Adipose tissue (tissue), 3 donors: Measurements from ENCODE around the gene NPHP4. TPM values are rescaled to one million over a fixed set of nuclear protein-coding genes. Genes with fewer than 3 reads are reported as not detected.

ENCODE experiments used
- H3K27ac ChIP-seq: one replicate; pipeline ENCODE4 v1.5.1; 2013; ENCODE audit warnings: low read depth, low read length
- WGBS, 3 donors: extraction: QIAGEN DNeasy Blood & Tissue Kit; methylation state at CpG; one replicate each; pipeline ENCODE4 v1.1.7; 2013; 5-methylcytosine and 5-hydroxymethylcytosine counted together
- polyA plus RNA-seq, 3 donors: library from polyadenylated mRNA; stranded (reverse); fragments of 200-250 nt; gene quantifications; one replicate each; pipeline ENCODE4 v1.2.3, GENCODE V29; 2013
- donor health status: healthy with polysubstance abuse.
- donor health status: Bipolar disorder and iron deficiency.
- donor health status: healthy.

The NPHP4 gene
- polyA plus RNA-seq, 3 donors = 5.0 to 14.3 (median 6.4) TPM

DNA sequence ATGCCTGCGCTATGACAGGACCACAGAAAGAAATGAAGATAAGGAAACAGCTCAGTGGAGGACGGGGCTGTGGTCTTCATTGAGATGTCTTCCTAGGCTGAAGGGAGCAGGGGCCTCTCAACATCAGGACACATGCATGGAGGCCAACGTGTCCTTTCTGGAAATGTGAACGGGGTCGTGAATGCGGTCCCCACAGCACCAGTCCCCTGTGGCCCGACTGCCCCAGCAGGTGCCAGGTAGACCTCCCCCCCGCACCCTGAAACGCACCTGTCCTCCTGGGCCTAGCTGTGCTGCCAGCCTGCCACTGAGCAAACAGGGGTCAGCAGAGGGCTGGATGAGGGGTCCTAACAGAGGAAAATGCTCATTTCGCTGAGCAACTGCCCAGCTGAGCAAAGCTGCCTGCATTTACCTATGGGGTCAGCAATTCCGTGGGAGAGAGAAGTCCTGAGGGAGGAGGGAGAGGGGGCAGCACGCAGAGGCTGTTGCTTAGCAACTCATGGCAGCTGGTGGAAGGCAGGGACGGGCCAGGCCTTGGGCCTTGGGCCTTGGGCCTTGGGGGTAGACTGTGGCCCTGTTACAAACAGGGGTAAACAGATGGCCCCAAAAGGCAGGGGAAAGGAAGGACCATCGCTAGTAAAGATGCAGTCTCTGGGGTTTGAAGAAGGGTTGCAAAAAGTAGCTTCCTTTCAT is 77.4 kb downstream of the NPHP4 start:
- WGBS, 3 donors = 85 to 90% (median 89%) methylated on average over 14 of the region's 14 CpGs
- H3K27ac ChIP-seq = no peak overlapping the region

GRCh38 chr1:5913876-5914275 is 78.3 kb downstream of the NPHP4 start:
- no peak overlapping the region for H3K27ac ChIP-seq
- WGBS, 3 donors = 96 to 97% (median 96%) methylated on average over 10 of the region's 10 CpGs

DNA sequence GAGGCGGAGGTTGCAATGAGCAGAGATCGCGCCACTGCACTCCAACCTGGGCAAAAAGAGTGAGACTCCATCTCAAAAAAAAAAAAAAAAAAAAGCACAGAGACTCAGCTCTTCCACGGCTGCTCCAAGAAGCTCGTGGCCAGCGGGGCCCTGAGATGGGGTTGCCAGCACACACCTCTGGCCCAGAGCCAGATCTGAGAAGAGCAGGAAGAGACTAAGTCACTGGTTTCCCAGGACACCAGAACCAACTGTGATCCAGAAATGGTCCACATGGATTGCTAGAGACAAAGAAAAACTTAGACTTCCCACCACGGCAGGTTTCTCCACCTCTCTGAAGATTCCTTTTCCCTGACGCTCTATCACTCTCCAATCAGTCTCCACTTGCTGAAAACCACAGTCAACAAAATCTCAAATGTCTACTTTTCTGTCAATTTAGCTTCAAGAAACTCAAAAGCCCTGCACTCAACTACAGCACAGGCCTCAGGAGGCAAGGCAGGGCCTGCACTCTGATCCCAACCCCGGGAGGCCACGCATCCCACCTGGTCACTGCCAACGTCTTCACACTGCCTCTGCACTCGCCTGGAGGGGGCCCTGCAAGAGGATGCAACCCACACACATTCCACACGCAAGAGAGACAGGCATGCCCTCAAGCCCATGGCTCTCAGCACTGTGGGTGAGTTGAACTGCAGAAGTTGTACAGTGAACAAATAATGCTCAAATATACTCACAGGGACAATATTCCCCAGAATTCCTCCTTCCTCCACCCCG is 79.0 kb downstream of the NPHP4 start:
- H3K27ac ChIP-seq = no peak overlapping the region
- WGBS, 3 donors = 88 to 92% (median 90%) methylated on average over 14 of the region's 14 CpGs

- no peak overlapping the region for H3K27ac ChIP-seq
- 93 to 96% (median 95%) methylated on average over 19 of the region's 19 CpGs for WGBS, 3 donors
Measured at GRCh38 chr1:5911871-5912271, 80.4 kb downstream of the NPHP4 start.

- 91 to 93% (median 92%) methylated on average over 14 of the region's 14 CpGs for WGBS, 3 donors
- no peak overlapping the region for H3K27ac ChIP-seq
Measured at GRCh38 chr1:5911157-5911556, 81.1 kb downstream of the NPHP4 start.

GRCh38 chr1:5910666-5911065 is 81.6 kb downstream of the NPHP4 start:
- H3K27ac ChIP-seq = no peak overlapping the region
- 92 to 96% (median 94%) methylated on average over 11 of the region's 11 CpGs for WGBS, 3 donors

DNA sequence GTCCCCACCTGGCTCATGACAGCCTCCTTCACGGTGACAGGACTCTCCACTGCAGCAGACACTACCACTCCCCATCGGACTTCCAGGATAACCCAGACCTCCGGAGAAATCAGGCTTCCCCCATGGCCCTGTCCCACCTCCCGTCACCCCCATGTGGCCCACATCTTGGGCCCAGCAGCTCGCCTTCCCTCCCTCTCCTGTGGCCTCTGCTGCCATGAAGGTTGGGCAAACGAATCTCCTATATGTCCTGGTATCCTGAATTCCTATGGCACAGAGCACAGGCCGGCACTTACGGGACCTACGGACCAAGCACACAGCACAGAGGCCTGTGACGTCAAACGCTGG is 82.0 kb downstream of the NPHP4 start:
- H3K27ac ChIP-seq = no peak overlapping the region
- WGBS, 3 donors = 93 to 95% (median 94%) methylated on average over 11 of the region's 11 CpGs

GRCh38 chr1:5909576-5910275 is 82.5 kb downstream of the NPHP4 start:
- no peak overlapping the region for H3K27ac ChIP-seq
- WGBS, 3 donors = 95 to 98% (median 97%) methylated on average over 14 of the region's 14 CpGs

DNA sequence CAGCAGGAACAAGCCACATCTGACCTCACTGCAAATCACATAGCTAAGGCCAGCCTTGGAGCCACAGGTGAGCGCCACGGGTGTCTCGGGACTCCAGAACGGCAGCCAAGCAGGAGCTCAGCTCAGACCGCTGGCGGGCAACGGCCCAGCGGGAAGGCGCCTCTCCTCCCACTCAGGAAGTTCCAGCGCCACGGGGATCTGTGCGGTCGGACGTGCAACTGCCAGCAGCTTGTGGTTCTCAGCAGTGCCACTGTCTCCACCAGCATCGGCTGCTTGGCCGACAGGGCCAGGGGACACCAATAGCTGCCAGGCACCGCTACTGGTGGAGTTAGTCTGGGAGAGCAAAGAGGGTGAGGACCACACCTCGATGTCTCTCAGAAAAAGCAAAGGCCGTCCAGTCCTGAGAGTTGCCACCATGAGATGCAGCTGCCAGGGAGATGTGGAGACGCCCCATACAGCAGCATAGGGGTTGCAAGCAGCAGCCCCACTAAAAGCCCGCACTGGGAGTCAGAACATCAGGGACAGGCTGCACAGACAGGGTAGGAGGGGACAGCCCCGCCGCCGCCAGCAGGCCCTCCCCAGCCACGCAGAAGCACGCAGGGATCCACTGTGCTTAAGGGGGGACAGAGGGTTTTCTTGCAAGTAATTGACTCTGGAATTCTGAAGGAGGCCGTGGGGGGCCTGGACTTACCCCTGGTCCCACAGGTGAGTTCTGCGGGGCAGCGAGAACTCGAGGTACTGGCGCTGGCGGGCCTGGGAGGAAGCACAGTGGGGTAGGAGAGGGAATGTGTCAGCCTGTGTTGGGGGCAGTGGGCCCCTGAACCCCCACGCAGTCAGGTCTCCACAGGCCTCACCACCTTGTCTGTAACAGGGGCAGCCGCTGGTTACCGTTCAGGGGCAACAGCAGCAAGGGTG is 83.5 kb downstream of the NPHP4 start:
- no peak overlapping the region for H3K27ac ChIP-seq
- 95% methylated on average over 35 of the region's 35 CpGs for WGBS, 3 donors

- WGBS, 3 donors = 95 to 97% (median 96%) methylated on average over 8 of the region's 8 CpGs
- H3K27ac ChIP-seq = no peak overlapping the region
Measured at GRCh38 chr1:5907966-5908365, 84.3 kb downstream of the NPHP4 start.

- H3K27ac ChIP-seq = no peak overlapping the region
- WGBS, 3 donors = 89 to 95% (median 94%) methylated on average over 11 of the region's 11 CpGs
Measured at GRCh38 chr1:5907386-5907785, 84.8 kb downstream of the NPHP4 start.

DNA sequence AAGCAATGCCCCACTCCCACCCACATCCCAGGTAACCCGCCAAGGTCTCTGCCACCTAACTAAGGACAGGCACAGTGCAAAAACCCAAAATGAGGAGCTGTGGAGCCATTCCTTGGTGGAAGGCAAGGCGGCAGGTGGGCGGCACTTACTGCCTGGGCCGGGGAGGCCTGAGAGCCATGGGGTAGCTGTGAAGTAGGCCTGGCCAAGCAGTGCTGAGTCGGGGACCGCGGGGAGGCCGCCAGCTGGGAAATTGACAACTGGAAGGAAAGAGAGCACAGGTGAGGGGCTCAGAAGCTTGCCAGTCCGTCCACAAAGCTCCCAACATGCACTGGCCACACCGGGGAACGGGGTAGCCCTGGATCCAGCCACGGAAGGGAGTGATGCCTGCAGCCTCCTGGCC is 85.3 kb downstream of the NPHP4 start:
- 93 to 97% (median 96%) methylated on average over 12 of the region's 12 CpGs for WGBS, 3 donors
- no peak overlapping the region for H3K27ac ChIP-seq

DNA sequence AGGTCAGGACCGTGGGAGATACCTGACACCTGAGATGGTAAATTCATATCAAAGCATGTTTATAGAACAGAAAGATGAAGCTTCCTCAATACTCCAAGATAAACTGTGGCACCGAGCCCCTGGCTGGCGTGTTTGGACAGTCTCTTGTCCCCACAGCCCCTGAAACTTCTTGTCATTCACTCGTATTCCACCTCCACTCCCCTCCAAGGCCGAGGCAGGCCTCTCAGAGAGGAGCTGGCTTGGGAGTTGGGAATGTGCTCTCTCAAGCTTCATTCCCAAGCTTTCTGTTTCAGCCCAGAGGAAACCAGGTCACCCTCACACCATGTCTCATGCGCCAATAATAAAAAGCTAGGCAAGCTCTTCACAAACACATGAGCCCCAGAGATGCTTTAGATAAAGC is 86.1 kb downstream of the NPHP4 start:
- no peak overlapping the region for H3K27ac ChIP-seq
- 94 to 96% (median 94%) methylated on average over 6 of the region's 6 CpGs for WGBS, 3 donors

GRCh38 chr1:5905436-5905835 is 86.8 kb downstream of the NPHP4 start:
- no peak overlapping the region for H3K27ac ChIP-seq
- WGBS, 3 donors = 91 to 96% (median 94%) methylated on average over 12 of the region's 12 CpGs

GRCh38 chr1:5904551-5904950 is 87.7 kb downstream of the NPHP4 start:
- no peak overlapping the region for H3K27ac ChIP-seq
- 92 to 95% (median 95%) methylated on average over 12 of the region's 12 CpGs for WGBS, 3 donors

DNA sequence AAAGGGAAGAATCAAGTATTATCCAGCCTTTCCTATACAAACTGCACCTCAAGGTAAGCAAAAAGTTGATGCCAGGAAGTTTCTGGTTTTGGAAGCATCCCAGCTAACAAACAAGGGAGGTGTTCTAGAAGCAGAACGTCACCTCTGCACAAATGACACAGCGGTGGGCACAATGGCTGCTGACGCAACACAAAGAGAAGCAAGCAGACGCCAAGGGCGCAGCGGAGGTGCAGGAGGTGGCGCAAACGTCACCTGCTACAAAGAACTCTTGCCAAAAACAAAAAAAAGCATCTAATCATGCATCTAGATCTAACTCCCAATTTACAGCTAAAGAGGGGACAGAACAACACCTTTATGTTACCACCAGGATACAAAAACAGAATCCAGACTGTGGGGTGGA is 88.5 kb downstream of the NPHP4 start:
- no peak overlapping the region for H3K27ac ChIP-seq
- 90 to 95% (median 94%) methylated on average over 8 of the region's 8 CpGs for WGBS, 3 donors

GRCh38 chr1:5903031-5903430 is 89.2 kb downstream of the NPHP4 start:
- 94 to 95% (median 95%) methylated on average over 5 of the region's 5 CpGs for WGBS, 3 donors
- H3K27ac ChIP-seq = no peak overlapping the region

DNA sequence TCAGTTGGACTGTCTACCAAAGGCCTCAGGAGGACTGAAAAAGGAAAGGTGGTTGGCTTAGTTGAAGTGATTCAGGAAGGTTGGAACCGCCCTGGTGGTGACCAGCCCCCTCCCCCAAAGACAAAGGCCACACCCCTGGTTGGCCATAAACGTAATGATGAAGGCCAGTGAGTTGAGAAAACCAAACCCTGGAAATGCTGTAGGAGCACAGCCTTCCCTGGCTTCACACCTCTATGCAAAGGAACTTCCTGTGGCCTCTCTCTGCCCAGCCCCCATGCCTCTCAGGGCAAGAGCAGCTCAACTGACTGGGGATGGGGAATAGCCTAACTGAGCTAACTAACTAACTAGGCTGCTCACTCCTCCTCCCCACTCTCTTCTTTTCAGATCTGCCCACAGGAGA is 90.4 kb downstream of the NPHP4 start:
- H3K27ac ChIP-seq = no peak overlapping the region
- 78 to 93% (median 93%) methylated on average over 2 of the region's 2 CpGs for WGBS, 3 donors
